IPS-20b (cell line): ENCODE data around the gene NUDCD3.

Experiments
- H3K27ac ChIP-seq: one replicate; pipeline ENCODE4 v1.5.1; 2013; ENCODE audit warnings: low read length
- H3K27me3 ChIP-seq: 2 replicates; pipeline ENCODE4 v1.6.1; 2013; ENCODE audit warnings: mild to moderate bottlenecking, low read length, inconsistent platforms; ENCODE audit not compliant: insufficient read depth
- H3K36me3 ChIP-seq: 2 replicates; pipeline ENCODE4 v1.6.1; 2013; ENCODE audit warnings: low read depth, mild to moderate bottlenecking, inconsistent platforms, low read length, moderate library complexity; ENCODE audit not compliant: insufficient read depth
- H3K4me1 ChIP-seq: 2 replicates; pipeline ENCODE4 v1.6.1; 2013; ENCODE audit warnings: mild to moderate bottlenecking, control low read depth, inconsistent platforms, low read length, moderate library complexity; ENCODE audit not compliant: insufficient read depth
- H3K4me3 ChIP-seq: 2 replicates; pipeline ENCODE4 v1.5.1; 2013; ENCODE audit warnings: mild to moderate bottlenecking, low read length, inconsistent platforms
- H3K9ac ChIP-seq: 2 replicates; pipeline ENCODE4 v1.6.1; 2013; ENCODE audit warnings: low read depth, mild to moderate bottlenecking, inconsistent platforms, low read length, moderate library complexity
- H3K9me3 ChIP-seq: 2 replicates; pipeline ENCODE4 v1.6.1; 2013; ENCODE audit warnings: mild to moderate bottlenecking, low read depth, low read length, inconsistent platforms; ENCODE audit not compliant: insufficient read depth

Gene NUDCD3

DNA sequence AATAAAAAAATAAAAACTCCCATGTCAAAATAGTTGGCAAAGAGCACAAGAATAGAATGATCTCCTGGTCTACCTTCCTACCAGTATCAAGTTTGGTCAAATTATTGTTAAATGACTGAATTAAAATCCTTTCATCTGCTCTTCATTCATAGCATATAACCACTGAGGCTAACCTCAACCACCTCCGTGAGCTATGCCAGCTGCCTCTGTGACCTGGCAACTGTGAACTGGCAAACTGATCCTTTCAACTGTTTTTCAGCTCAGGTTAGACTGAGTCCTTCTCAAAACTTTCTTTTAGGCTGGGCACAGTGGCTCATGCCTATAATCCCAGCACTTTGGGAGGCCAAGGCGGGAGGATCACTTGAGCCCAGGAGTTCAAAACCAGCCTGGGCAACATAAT is 36.1 kb downstream of the NUDCD3 start:
- H3K4me3 ChIP-seq: no peak overlapping the region
- no peak overlapping the region for H3K9ac ChIP-seq
- peaks cover 8% of the 10 kb centered on the region; the same call in 1 of the 2 replicates for H3K36me3 ChIP-seq
- no peaks in the 10 kb centered on the region for H3K9me3 ChIP-seq
- no peak overlapping the region for H3K27ac ChIP-seq
- no peaks in the 10 kb centered on the region for H3K4me1 ChIP-seq
- H3K27me3 ChIP-seq: no peaks in the 10 kb centered on the region

DNA sequence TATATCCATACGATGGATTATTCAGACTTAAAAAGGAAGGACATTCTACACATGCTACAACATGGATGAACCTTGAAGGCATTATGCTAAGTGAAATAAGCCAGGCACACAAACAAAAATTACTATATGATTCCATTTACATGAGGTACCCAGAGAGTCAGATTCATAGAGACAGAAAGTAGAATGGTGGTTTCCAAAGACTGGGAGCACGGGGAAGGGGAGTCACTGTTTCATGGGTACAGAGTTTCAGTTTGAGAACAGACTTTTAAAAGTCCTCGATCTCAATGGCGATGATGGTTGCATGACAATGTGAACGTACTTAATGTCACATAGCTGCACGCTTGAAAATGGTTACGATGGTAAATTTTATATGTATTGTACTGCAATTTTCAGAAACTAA is 39.3 kb downstream of the NUDCD3 start:
- Histone ChIP-seq H3K9me3 (no peaks in the 10 kb centered on the region), H3K9ac (no peak overlapping the region)

GRCh38 chr7:44449584-44449928 is 40.9 kb downstream of the NUDCD3 start:
- Histone ChIP-seq H3K27ac (no peak overlapping the region), H3K36me3 (peaks cover 10% of the 10 kb centered on the region; the same call in 1 of the 2 replicates), H3K9ac (no peak overlapping the region), H3K4me1 (0 out of 2 replicates have a peak, but pooled peaks cover 2% of the 10 kb centered on the region), H3K4me3 (no peak overlapping the region), H3K27me3 (no peaks in the 10 kb centered on the region), H3K9me3 (no peaks in the 10 kb centered on the region)

More for the DNA sequence above, 39.3 kb downstream of the NUDCD3 start:
- H3K27me3 ChIP-seq: no peaks in the 10 kb centered on the region
- no peak overlapping the region for H3K27ac ChIP-seq
- peaks cover 17% of the 10 kb centered on the region; the same call in 1 of the 2 replicates for H3K36me3 ChIP-seq
- H3K4me1 ChIP-seq: no peaks in the 10 kb centered on the region
- no peak overlapping the region for H3K4me3 ChIP-seq

- Histone ChIP-seq H3K27me3 (no peaks in the 10 kb centered on the region), H3K4me1 (0 out of 2 replicates have a peak, but pooled peaks cover 2% of the 10 kb centered on the region), H3K9me3 (no peaks in the 10 kb centered on the region), H3K9ac (no peak overlapping the region), H3K27ac (no peak overlapping the region), H3K36me3 (peaks cover 10% of the 10 kb centered on the region; the same call in 1 of the 2 replicates), H3K4me3 (no peak overlapping the region)
Measured at GRCh38 chr7:44448922-44449583, 41.4 kb downstream of the NUDCD3 start.

DNA sequence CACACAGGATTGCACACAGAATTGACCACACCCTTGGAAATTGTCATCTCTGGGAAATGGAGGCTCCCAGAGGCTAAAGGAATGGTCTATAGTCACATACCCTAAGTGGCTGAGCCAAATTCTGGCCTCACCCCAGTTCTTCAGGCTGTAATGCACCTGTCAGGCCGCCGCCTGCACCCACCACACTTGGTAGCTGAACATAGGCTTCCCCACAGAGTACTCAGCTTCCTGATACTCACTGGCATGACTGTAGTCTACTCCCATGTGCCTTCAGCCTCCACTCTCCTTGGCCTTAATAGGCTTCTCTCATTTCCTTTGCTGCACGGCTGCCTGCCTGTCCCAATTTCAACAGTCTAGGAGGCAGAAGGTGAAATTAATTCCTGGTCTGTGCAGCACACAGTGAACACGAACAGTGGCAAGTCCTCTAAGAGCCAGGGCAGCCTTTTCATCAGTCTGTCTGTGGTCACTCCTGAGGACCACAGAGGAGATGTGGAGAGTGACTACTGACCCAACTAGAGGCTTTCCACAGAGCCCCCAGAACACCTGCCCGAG is 42.5 kb downstream of the NUDCD3 start:
- peaks cover 10% of the 10 kb centered on the region; the same call in 1 of the 2 replicates for H3K36me3 ChIP-seq
- H3K27ac ChIP-seq: no peak overlapping the region
- no peak overlapping the region for H3K4me3 ChIP-seq

DNA sequence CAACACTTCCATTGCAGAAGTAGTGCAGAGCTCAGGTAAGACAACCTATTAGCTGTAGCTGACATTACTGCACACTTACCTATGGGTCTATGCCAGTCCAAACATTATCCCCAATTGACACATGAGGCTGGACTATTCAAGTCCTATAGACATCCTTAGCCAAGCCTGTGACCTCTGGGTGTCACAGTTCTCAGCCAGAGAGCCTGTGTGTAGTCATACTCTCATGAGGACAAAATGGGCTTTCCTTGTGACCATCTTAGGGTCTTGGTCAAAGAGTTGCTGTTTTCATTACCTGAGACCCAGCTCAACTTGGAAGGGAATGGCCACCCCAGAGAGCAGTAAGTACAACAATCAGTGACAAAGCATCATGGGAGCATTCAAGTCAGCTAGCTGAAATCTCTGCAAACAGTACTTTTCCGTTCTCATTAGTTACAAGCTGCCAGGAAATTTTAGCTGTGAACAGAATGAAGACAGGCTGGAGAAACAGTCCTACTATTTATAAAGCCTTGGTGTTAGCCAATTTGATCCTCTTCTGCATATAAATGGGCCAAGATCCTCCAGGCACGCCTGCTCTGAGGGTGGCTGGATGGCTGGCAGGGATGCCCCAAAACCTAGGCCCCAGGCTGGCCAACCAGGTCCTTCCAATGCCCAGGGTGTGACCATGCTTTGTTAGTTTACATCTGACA is 44.3 kb downstream of the NUDCD3 start:
- H3K9ac ChIP-seq: no peak overlapping the region
- H3K4me3 ChIP-seq: no peak overlapping the region
- peaks cover 10% of the 10 kb centered on the region; the same call in 1 of the 2 replicates for H3K36me3 ChIP-seq
- H3K27me3 ChIP-seq: no peaks in the 10 kb centered on the region
- no peak overlapping the region for H3K27ac ChIP-seq
- no peaks in the 10 kb centered on the region for H3K9me3 ChIP-seq
- H3K4me1 ChIP-seq: 0 out of 2 replicates have a peak, but pooled peaks cover 2% of the 10 kb centered on the region

More for the DNA sequence above, 42.5 kb downstream of the NUDCD3 start:
- H3K4me1 ChIP-seq: 0 out of 2 replicates have a peak, but pooled peaks cover 2% of the 10 kb centered on the region
- H3K9ac ChIP-seq: no peak overlapping the region
- H3K9me3 ChIP-seq: no peaks in the 10 kb centered on the region
- no peaks in the 10 kb centered on the region for H3K27me3 ChIP-seq

GRCh38 chr7:44441079-44441478 is 49.4 kb downstream of the NUDCD3 start:
- H3K9me3 ChIP-seq: no peaks in the 10 kb centered on the region
- no peaks in the 10 kb centered on the region for H3K36me3 ChIP-seq
- no peak overlapping the region for H3K9ac ChIP-seq
- no peak overlapping the region for H3K4me3 ChIP-seq
- H3K27ac ChIP-seq: no peak overlapping the region
- 0 out of 2 replicates have a peak, but pooled peaks cover 2% of the 10 kb centered on the region for H3K4me1 ChIP-seq
- no peaks in the 10 kb centered on the region for H3K27me3 ChIP-seq

- H3K4me1 ChIP-seq: no peaks in the 10 kb centered on the region
- no peak overlapping the region for H3K9ac ChIP-seq
- no peaks in the 10 kb centered on the region for H3K9me3 ChIP-seq
- no peaks in the 10 kb centered on the region for H3K27me3 ChIP-seq
- H3K27ac ChIP-seq: no peak overlapping the region
- H3K36me3 ChIP-seq: no peaks in the 10 kb centered on the region
- H3K4me3 ChIP-seq: no peak overlapping the region
Measured at GRCh38 chr7:44440577-44441078, 49.8 kb downstream of the NUDCD3 start.

DNA sequence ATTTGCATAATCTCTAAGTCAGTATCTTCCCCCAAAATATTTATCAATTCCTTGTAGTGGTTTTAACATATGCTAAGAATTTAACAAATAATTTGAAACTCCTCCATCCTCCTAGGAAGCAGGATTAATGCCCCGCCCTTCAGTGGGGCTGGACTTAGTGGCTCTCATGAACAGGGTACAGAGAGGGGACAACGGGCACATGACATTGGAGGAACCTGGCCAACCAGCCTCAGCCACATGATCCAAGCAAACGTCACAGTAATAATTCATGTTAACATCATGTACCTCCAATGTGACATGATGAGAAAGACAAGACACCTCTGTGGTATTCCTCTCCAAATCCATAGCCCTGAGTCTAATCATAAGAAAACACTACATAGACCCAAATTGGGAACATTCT is 50.5 kb downstream of the NUDCD3 start:
- Histone ChIP-seq H3K4me3 (no peak overlapping the region), H3K9me3 (no peaks in the 10 kb centered on the region), H3K36me3 (no peaks in the 10 kb centered on the region), H3K27me3 (no peaks in the 10 kb centered on the region), H3K9ac (no peak overlapping the region), H3K27ac (no peak overlapping the region), H3K4me1 (no peaks in the 10 kb centered on the region)

DNA sequence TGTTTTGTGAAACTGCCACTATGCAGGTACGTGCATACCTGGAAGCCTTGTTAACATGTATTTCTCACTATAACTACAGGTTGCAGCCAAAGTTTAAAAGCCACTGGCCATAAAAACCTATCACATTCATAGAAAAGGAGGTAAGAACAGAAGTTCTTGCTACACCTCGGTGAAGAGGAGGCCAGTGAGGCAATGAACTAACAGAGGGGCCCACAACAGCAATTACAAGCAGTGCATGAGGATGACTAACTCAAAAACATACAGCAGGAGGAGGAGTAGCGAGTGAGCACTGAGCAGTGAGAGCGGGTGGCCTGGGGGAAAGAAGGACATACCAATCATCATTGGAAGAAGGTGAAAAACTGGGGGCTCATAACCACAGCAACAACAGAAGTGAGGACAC is 51.6 kb downstream of the NUDCD3 start:
- Histone ChIP-seq H3K27me3 (no peaks in the 10 kb centered on the region), H3K27ac (no peak overlapping the region), H3K9ac (no peak overlapping the region), H3K36me3 (no peaks in the 10 kb centered on the region), H3K9me3 (no peaks in the 10 kb centered on the region), H3K4me1 (no peaks in the 10 kb centered on the region), H3K4me3 (no peak overlapping the region)

- no peak overlapping the region for H3K27ac ChIP-seq
- no peaks in the 10 kb centered on the region for H3K36me3 ChIP-seq
- no peak overlapping the region for H3K9ac ChIP-seq
- no peak overlapping the region for H3K4me3 ChIP-seq
- H3K4me1 ChIP-seq: no peaks in the 10 kb centered on the region
- no peaks in the 10 kb centered on the region for H3K9me3 ChIP-seq
- H3K27me3 ChIP-seq: no peaks in the 10 kb centered on the region
Measured at GRCh38 chr7:44434201-44434600, 56.3 kb downstream of the NUDCD3 start.
